HG03571 (cell line): ENCODE data around the gene GVQW3.
"Not testable (repeated sequence)": the region's sequence is repeated elsewhere in the genome, so short reads cannot be mapped to it uniquely, and the experiment has no call there.

Experiments used
- ATAC-seq: cut with Tn5 transposase; IDR thresholded peaks from one replicate; pipeline ENCODE4 v1.9.1; 2021; ENCODE audit not compliant: unreplicated experiment

Gene GVQW3

GRCh38 chr11:76385903-76386302, 4.8 kb downstream of the GVQW3 start:
- no peak for ATAC-seq

- no peak for ATAC-seq
Measured at GRCh38 chr11:76388408-76388807, 7.3 kb downstream of the GVQW3 start.

GRCh38 chr11:76391021-76391420, 9.9 kb downstream of the GVQW3 start:
- ATAC-seq = no peak

- ATAC-seq = no peak
Measured at GRCh38 chr11:76391811-76392475, 10.8 kb downstream of the GVQW3 start.

DNA sequence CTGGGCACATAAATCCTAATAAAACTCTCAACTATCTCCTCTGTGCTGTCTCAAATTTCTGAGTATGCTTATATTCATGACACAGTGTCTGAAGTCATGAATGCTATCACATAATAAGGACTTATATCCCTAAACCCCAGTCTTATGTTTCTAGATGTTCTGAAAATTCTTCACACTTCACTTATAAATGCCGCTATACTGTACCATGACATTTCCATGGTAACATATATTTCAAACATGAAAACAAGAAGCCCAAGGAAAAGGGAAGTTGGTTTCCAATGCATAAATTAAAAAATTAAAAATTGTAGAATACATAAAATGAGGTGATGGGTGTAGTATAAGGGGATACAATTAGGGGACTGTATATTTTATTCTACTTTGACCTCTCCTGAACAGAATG, 11.7 kb downstream of the GVQW3 start:
- ATAC-seq = no peak

- no peak for ATAC-seq
Measured at GRCh38 chr11:76394411-76394810, 13.3 kb downstream of the GVQW3 start.

DNA sequence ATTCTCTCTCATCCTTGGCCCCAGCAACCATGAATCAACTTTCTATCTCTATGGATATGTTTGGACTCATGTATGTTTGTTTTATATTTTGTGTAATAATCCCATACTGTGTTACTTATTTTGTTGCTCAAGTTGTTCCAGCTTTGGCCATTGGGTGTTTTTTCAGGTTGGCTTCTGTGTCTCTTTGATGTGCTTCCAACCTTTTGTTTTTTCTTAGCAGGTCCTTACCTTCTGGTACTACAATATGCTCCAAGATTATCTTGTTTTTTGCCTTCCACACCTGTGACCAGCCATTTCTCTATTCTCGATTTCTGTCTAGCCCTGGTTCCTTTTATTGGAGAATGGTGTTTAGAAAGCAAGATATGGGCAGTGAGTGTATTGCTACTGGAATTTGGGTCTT, 14.2 kb downstream of the GVQW3 start:
- ATAC-seq = no peak

GRCh38 chr11:76397383-76397782, 16.3 kb downstream of the GVQW3 start:
- no peak for ATAC-seq

GRCh38 chr11:76400967-76401366, 19.8 kb downstream of the GVQW3 start:
- no peak for ATAC-seq

DNA sequence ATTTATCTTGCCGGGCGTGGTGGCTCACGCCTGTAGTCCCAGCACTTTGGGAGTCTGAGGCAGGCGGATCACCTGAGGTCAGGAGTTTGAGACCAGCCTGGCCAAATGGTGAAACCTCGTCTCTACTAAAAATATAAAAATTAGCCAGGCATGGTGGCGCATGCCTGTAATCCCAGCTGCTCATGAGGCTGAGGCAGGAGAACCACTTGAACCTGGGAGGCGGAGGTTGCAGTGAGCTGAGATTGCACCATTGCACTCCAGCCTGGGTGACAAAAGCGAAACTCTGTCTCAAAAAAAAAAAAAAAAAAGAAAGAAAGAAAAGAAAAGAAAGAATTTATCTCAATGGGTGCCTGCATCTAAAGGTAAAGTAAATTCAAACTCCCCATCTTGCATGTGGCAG, 20.4 kb downstream of the GVQW3 start:
- not testable (repeated sequence) for ATAC-seq

GRCh38 chr11:76406359-76406758, 25.2 kb downstream of the GVQW3 start:
- ATAC-seq = no peak

GRCh38 chr11:76408171-76408965, 27.2 kb downstream of the GVQW3 start:
- no peak for ATAC-seq

DNA sequence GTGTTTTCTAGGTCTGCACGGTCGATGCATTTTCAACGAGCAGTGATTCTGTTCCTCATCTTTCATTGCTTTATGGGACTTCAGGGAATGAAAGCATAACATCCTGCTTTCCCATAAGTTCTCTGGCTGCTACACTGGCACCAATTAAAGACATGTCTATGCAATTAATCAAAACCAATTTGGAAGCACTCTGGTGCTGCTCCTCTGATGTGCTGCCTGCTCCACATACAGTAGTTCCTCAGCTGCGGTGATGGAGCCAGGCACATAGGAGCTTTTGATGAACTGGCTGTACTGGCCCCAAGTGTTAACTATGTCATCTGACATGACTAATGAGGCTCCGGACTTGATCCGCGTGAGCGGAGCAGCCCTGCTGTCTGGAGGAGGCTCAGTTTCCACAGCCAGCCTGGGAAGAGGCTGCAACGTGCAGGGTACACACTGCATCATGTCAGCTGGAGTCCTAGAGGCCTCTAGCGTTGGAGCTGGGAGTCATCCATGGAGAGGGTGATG, 29.8 kb downstream of the GVQW3 start:
- ATAC-seq = no peak

- ATAC-seq = no peak
Measured at GRCh38 chr11:76415073-76415472, 34.0 kb downstream of the GVQW3 start.

DNA sequence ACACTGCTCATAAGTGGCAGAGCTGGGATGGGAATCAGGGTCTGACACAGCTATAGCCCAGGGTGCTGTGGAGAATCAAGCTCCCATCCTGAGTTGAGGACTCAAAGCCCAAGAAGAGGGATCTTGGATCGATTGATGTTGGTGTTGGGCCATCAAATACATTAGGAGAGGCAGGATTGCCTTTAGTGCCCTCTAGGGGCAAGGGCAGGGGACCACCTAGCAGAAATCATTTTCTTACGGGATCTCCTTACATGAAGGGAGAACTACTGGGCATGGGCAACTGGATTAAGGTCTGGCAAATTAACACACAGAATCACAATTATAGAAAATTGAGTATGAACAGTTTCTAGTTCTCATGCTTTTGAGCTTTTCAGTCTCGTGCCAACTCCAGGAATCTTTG, 38.8 kb downstream of the GVQW3 start:
- ATAC-seq = no peak

DNA sequence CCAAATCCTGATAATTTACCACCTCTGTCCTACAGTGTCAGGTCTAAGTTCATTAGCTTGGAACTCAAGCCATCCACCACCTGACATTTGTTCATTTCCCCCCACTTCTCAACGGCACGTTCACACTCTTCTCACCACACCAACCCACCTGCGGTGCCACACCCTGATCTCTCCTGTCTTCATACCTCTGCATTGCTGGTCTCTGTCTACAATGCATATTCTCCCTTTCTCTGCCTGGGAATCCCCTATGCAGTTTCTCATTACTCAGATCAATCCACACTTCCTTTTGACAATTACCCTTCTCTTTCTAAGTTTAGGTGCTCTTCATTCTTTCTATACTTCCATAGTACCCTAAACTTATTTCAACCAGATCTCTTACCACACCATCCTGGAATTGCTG, 43.3 kb downstream of the GVQW3 start:
- ATAC-seq = no peak

- ATAC-seq = no peak
Measured at GRCh38 chr11:76424891-76425290, 43.8 kb downstream of the GVQW3 start.

GRCh38 chr11:76426660-76427059, 45.5 kb downstream of the GVQW3 start:
- no peak for ATAC-seq

- no peak for ATAC-seq
Measured at GRCh38 chr11:76436020-76436419, 54.9 kb downstream of the GVQW3 start.

- no peak for ATAC-seq
Measured at GRCh38 chr11:76443268-76443980, 62.3 kb downstream of the GVQW3 start.

DNA sequence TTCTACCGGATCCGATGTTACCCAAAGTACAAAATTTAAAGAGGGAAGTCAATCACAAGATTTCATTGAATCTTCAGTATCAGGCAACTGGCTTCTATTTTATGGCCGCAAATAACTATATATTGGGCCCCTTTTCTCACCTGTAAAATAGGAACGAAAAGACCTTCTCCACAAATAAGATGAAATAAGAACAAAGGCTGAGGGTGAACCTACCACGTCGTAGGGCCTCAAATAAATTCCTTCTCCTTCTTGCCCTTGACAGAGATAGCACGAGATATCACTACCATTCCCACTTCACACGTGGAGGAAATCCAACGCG, 62.9 kb downstream of the GVQW3 start:
- no peak for ATAC-seq
